ENCODE data around the gene SLC5A10.
"Not testable (repeated sequence)": the region's sequence is repeated elsewhere in the genome, so short reads cannot be mapped to it uniquely, and the experiment has no call there.

Gene SLC5A10

GRCh38 chr17:18951941-18952842 lies at the start of gene SLC5A10:
Gene SLC5A10 (plus strand): TSS chr17:18952165. CDS start chr17:18952206, 41 bp downstream.
- no peak for DNase-seq

DNA sequence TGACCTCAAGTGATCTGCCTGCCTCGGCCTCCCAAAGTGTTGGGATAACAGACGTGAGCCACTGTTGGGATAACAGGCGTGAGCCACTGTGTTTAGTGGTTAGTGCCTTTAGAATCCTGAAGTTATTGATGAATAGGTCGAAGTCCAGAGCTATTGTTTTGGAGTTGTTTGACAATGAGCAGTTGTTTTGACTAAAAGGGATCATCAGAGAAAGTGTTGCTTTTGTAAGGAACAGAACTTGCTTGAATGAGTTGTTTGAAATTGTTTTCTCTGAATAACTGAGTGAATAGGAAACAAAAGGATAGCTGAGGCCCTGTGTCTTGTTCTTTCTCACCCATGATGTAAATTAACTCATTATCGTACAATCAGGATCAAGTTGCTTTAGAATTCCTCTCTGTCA lies 47.5 kb upstream of the SLC5A10 start:
- DNase-seq, result no peak

DNA sequence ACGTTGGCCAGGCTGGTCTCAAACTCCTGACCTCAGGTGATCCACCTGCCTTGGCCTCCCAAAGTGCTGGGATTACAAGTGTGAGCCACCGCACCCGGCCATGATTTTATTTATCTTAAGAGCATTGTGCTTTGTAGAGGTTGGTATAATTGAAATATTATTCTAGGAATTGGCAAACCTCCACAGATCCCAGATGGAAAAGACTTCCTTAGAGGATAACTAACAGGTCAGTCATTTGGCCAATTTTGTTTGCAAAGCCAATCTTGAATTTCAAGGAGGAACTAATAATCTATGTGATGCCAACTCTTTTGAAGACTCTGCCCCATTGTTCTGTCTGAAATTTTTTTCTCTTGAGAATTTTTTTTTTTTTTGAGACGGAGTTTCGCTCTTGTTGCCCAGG lies 46.7 kb upstream of the SLC5A10 start:
- no peak for DNase-seq

- DNase-seq, result no peak
Measured at GRCh38 chr17:18910326-18910725, 41.6 kb upstream of the SLC5A10 start.

- DNase-seq, result no peak
Measured at GRCh38 chr17:18910881-18911280, 41.1 kb upstream of the SLC5A10 start.

GRCh38 chr17:18916816-18917500 lies 35.0 kb upstream of the SLC5A10 start:
- DNase-seq, result no peak

GRCh38 chr17:18917506-18918032 lies 34.4 kb upstream of the SLC5A10 start:
- no peak for DNase-seq

GRCh38 chr17:18919963-18920362 lies 32.0 kb upstream of the SLC5A10 start:
- no peak for DNase-seq

DNA sequence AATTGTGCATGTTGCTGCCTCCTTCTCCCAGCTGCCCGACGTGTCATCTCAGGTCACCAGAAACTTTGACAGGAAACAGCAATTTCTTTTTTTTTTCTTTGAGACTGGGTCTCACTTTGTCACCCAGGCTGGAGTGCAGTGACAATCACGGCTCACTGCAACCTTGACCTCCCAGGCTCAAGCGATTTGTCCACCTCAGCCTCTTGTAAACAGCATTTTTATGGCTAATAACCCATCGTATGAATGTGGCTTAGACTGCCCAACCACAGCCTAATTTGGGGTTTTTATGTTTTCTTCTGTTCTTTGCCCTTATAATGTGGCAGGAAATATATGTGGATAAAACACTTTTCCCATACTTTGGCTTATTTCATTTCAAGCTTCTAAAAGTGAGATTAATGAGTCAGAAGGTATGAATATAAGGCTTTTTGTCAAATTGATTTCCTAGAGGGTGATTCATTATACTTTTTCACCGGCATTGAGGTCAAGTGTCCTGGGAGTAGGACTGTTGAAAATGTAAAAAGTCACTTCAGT lies 31.0 kb upstream of the SLC5A10 start:
- no peak for DNase-seq

- no peak for DNase-seq
Measured at GRCh38 chr17:18921485-18921884, 30.5 kb upstream of the SLC5A10 start.

- DNase-seq, result no peak
Measured at GRCh38 chr17:18921912-18922451, 30.0 kb upstream of the SLC5A10 start.

- DNase-seq, result not testable (repeated sequence)
Measured at GRCh38 chr17:18922596-18922995, 29.4 kb upstream of the SLC5A10 start.

GRCh38 chr17:18925187-18925586 lies 26.8 kb upstream of the SLC5A10 start:
- DNase-seq, result no peak

- no peak for DNase-seq
Measured at GRCh38 chr17:18928628-18929125, 23.3 kb upstream of the SLC5A10 start.

GRCh38 chr17:18932360-18933055 lies 19.5 kb upstream of the SLC5A10 start:
- DNase-seq, result no peak

DNA sequence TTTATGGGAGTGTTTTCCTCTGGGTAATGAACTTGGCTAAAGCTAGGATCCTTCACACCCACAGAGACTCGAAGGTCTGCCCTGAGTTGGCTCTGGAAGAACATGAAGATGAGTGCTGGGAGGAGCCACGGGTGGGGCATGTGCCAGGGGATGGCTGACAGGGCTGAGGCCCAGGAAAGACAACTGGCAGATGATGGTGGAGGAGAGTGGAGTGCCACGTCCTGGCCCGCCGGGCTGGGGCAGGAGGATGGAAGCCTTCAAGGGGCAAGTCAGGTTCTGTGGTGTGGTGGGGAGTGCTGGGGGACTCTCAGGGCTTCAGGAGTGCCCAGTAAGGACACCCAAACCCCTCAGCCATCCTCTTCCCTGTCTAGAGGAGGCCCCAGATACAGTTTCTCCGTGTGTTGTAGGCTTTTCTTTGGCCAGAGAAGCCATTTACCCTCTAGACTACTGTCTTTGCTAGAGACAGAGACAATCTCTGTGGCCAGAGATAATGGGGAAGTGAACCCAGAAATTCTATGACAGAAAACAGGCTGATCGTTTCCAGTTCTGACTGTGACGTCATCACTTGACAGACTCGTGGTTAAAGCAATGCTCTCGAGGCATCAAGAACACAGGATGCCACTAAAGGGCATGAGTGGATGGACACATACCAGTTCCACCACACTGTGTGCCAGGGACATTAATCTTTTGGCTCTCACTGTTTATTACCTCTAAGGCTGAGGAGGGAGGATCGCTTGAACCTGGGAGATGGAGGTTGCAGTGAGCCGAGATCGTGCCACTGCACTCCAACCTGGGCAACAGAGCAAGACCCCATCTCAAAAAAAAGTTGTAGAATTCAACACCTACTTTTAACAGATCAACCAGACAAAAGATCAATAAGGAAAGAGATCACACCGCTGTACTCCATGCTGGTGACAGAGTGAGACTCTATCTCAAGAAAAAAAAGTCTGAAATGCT lies 18.6 kb upstream of the SLC5A10 start:
- no peak for DNase-seq

- DNase-seq, result no peak
Measured at GRCh38 chr17:18937981-18938691, 13.8 kb upstream of the SLC5A10 start.

- no peak for DNase-seq
Measured at GRCh38 chr17:18938692-18939023, 13.3 kb upstream of the SLC5A10 start.

DNA sequence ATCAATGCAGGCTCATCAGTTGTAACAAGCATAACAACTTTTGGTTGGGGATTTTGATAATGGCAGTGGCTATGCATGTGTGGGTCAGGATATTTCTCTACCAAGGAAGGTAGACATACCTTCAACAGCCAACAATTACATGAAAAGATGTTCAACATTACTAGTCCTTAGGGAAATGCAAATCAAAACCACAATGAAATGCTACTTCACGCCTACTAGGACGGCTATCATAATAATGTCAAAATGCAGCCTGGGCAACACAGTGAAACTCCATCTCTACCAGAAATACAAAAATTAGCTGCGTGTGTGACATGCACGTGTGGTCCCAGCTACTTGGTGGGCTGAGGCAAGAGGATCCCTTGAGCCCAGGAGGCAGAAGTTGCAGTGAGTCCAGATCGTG lies 7.3 kb upstream of the SLC5A10 start:
- DNase-seq, result no peak

DNA sequence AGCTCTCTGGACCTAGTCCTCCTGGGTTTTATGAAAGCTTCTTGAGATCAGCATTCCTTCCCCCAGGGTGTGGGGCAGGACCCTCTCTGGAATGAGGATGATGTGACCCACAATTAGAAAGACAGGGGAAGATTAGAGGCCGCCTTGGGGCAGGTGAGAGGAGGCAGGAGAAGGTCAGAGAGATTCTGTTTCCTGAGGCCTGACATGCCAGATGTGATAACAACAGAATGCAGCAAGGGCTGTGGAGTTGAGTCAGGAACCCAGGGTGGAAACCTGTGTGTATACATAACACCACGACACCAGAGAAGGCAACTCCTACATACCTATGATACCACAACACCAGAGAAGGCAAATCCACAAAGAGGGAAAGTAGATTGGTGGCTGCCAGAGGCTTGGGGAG lies 5.4 kb upstream of the SLC5A10 start:
- no peak for DNase-seq

- no peak for DNase-seq
Measured at GRCh38 chr17:18947866-18948265, 4.1 kb upstream of the SLC5A10 start.
